ENCODE results near the gene RGS17. TPM values are rescaled to one million over a fixed set of nuclear protein-coding genes. Genes with fewer than 3 reads are reported as not detected.
"Not testable (repeated sequence)": the region's sequence is repeated elsewhere in the genome, so short reads cannot be mapped to it uniquely, and the experiment has no call there.

The RGS17 gene
- polyA plus RNA-seq, 5 donors: 1.7 to 3.6 (median 2.5) TPM

GRCh38 chr6:152984513-152984872 is 146.6 kb downstream of the RGS17 start:
- no peak for DNase-seq

GRCh38 chr6:152983637-152984512 is 147.2 kb downstream of the RGS17 start:
- peak in 1 of 2 donors; percentile 59 for DNase-seq

GRCh38 chr6:152982904-152983636 is 148.0 kb downstream of the RGS17 start, which contains the start of gene FBXO5:
Gene FBXO5 (minus strand): TSS chr6:152983041. CDS start chr6:152982959, 82 bp downstream.
- peak; percentile 97 to 98 for DNase-seq

GRCh38 chr6:152981989-152982903 is 148.8 kb downstream of the RGS17 start:
- no peak for DNase-seq

- DNase-seq: no peak
Measured at GRCh38 chr6:152981219-152981618, 149.9 kb downstream of the RGS17 start.

GRCh38 chr6:152980656-152981055 is 150.4 kb downstream of the RGS17 start:
- no peak for DNase-seq

- no peak for DNase-seq
Measured at GRCh38 chr6:152979116-152979515, 152.0 kb downstream of the RGS17 start.

- no peak for DNase-seq
Measured at GRCh38 chr6:152978058-152978457, 153.0 kb downstream of the RGS17 start.

GRCh38 chr6:152977556-152977955 is 153.5 kb downstream of the RGS17 start:
- no peak for DNase-seq

- no peak for DNase-seq
Measured at GRCh38 chr6:152976749-152977148, 154.3 kb downstream of the RGS17 start.

GRCh38 chr6:152975204-152975915 is 155.7 kb downstream of the RGS17 start:
- DNase-seq: no peak

- no peak for DNase-seq
Measured at GRCh38 chr6:152973916-152974315, 157.2 kb downstream of the RGS17 start.

GRCh38 chr6:152969688-152970418 is 161.2 kb downstream of the RGS17 start:
- no peak for DNase-seq

GRCh38 chr6:152966168-152966894 is 164.8 kb downstream of the RGS17 start:
- not testable (repeated sequence) for DNase-seq

GRCh38 chr6:152959333-152959732 is 171.7 kb downstream of the RGS17 start:
- DNase-seq: no peak

GRCh38 chr6:152957796-152958195 is 173.3 kb downstream of the RGS17 start:
- DNase-seq: no peak
